ENCODE results near the gene ZNF483.
"Not testable (repeated sequence)": the region's sequence is repeated elsewhere in the genome, so short reads cannot be mapped to it uniquely, and the experiment has no call there.

ZNF483 gene

GRCh38 chr9:111525056-111525977 is at the start of gene ZNF483:
ZNF483 (plus strand) TSS chr9:111525179; CDS start chr9:111527396, 2,217 bp downstream.
- Histone ChIP-seq H3K27me3 (ENCODE audit: insufficient read depth, low read length) (no peaks in the 10 kb centered on the region), H3K4me3 (ENCODE audit: low read length) (peak within 1 kb of the TSS; percentile 83), H3K9ac (ENCODE audit: low read depth, low read length) (peak within 1 kb of the TSS; percentile 87), H3K27ac (ENCODE audit: low read length) (peak within 1 kb of the TSS; percentile 2), H3K9me3 (ENCODE audit: insufficient read depth, low read depth, low read length) (no peaks in the 10 kb centered on the region), H3K4me1 (ENCODE audit: insufficient read depth, low read length) (peaks cover 41% of the 10 kb centered on the region), H3K36me3 (ENCODE audit: insufficient read depth, low read depth, low read length) (peaks cover 23% of the 10 kb centered on the region)

GRCh38 chr9:111475195-111475594 is 49.8 kb upstream of the ZNF483 start:
- Histone ChIP-seq H3K27ac (ENCODE audit: low read length) (no peak overlapping the region), H3K9me3 (ENCODE audit: insufficient read depth, low read depth, low read length) (no peaks in the 10 kb centered on the region), H3K36me3 (ENCODE audit: insufficient read depth, low read depth, low read length) (no peaks in the 10 kb centered on the region), H3K27me3 (ENCODE audit: insufficient read depth, low read length) (no peaks in the 10 kb centered on the region), H3K4me3 (ENCODE audit: low read length) (no peak overlapping the region), H3K4me1 (ENCODE audit: insufficient read depth, low read length) (peaks cover 18% of the 10 kb centered on the region; the same call in 1 of the 2 replicates), H3K9ac (ENCODE audit: low read depth, low read length) (no peak overlapping the region)

- Histone ChIP-seq H3K4me1 (ENCODE audit: insufficient read depth, low read length) (peaks cover 14% of the 10 kb centered on the region; the same call in 1 of the 2 replicates), H3K4me3 (ENCODE audit: low read length) (no peak overlapping the region), H3K36me3 (ENCODE audit: insufficient read depth, low read depth, low read length) (no peaks in the 10 kb centered on the region), H3K9ac (ENCODE audit: low read depth, low read length) (no peak overlapping the region), H3K27me3 (ENCODE audit: insufficient read depth, low read length) (no peaks in the 10 kb centered on the region), H3K27ac (ENCODE audit: low read length) (no peak overlapping the region), H3K9me3 (ENCODE audit: insufficient read depth, low read depth, low read length) (no peaks in the 10 kb centered on the region)
These were observed 47.3 kb upstream of the ZNF483 start for GRCh38 chr9:111477677-111478076.

GRCh38 chr9:111481885-111482636 is 42.9 kb upstream of the ZNF483 start:
- Histone ChIP-seq H3K27me3 (ENCODE audit: insufficient read depth, low read length) (no peaks in the 10 kb centered on the region), H3K27ac (ENCODE audit: low read length) (no peak overlapping the region), H3K4me1 (ENCODE audit: insufficient read depth, low read length) (peaks cover 3% of the 10 kb centered on the region; the same call in 1 of the 2 replicates), H3K4me3 (ENCODE audit: low read length) (peak overlapping the region; percentile 94), H3K9ac (ENCODE audit: low read depth, low read length) (peak overlapping the region; percentile 85), H3K36me3 (ENCODE audit: insufficient read depth, low read depth, low read length) (no peaks in the 10 kb centered on the region), H3K9me3 (ENCODE audit: insufficient read depth, low read depth, low read length) (no peaks in the 10 kb centered on the region)

GRCh38 chr9:111482694-111483438 is 42.1 kb upstream of the ZNF483 start:
- H3K4me3 ChIP-seq (ENCODE audit: low read length), result peak overlapping the region; percentile 94
- H3K9me3 ChIP-seq (ENCODE audit: insufficient read depth, low read depth, low read length), result no peaks in the 10 kb centered on the region
- no peaks in the 10 kb centered on the region for H3K36me3 ChIP-seq (ENCODE audit: insufficient read depth, low read depth, low read length)
- H3K27me3 ChIP-seq (ENCODE audit: insufficient read depth, low read length), result no peaks in the 10 kb centered on the region
- peaks cover 3% of the 10 kb centered on the region; the same call in 1 of the 2 replicates for H3K4me1 ChIP-seq (ENCODE audit: insufficient read depth, low read length)
- peak overlapping the region; percentile 85 for H3K9ac ChIP-seq (ENCODE audit: low read depth, low read length)
- no peak overlapping the region for H3K27ac ChIP-seq (ENCODE audit: low read length)

- Histone ChIP-seq H3K4me3 (ENCODE audit: low read length) (no peak overlapping the region; the same call in 1 of the 2 replicates), H3K36me3 (ENCODE audit: insufficient read depth, low read depth, low read length) (no peaks in the 10 kb centered on the region), H3K9ac (ENCODE audit: low read depth, low read length) (no peak overlapping the region), H3K27me3 (ENCODE audit: insufficient read depth, low read length) (no peaks in the 10 kb centered on the region), H3K4me1 (ENCODE audit: insufficient read depth, low read length) (peaks cover 3% of the 10 kb centered on the region; the same call in 1 of the 2 replicates), H3K9me3 (ENCODE audit: insufficient read depth, low read depth, low read length) (no peaks in the 10 kb centered on the region), H3K27ac (ENCODE audit: low read length) (no peak overlapping the region)
These were observed 41.5 kb upstream of the ZNF483 start for GRCh38 chr9:111483439-111483857.

- Histone ChIP-seq H3K36me3 (ENCODE audit: insufficient read depth, low read depth, low read length) (no peaks in the 10 kb centered on the region), H3K27ac (ENCODE audit: low read length) (peak within 1 kb of the TSS; percentile 9), H3K9ac (ENCODE audit: low read depth, low read length) (peak within 1 kb of the TSS; percentile 70; the same call in 1 of the 2 replicates), H3K4me3 (ENCODE audit: low read length) (peak within 1 kb of the TSS; percentile 94), H3K27me3 (ENCODE audit: insufficient read depth, low read length) (no peaks in the 10 kb centered on the region), H3K9me3 (ENCODE audit: insufficient read depth, low read depth, low read length) (no peaks in the 10 kb centered on the region), H3K4me1 (ENCODE audit: insufficient read depth, low read length) (peaks cover 3% of the 10 kb centered on the region; the same call in 1 of the 2 replicates)
These were observed 41.0 kb upstream of the ZNF483 start, which contains the start of gene ECPAS for GRCh38 chr9:111483858-111484571. ECPAS (minus strand) TSS chr9:111484383; CDS start chr9:111472918, 11,465 bp downstream.

- Histone ChIP-seq H3K9me3 (ENCODE audit: insufficient read depth, low read depth, low read length) (no peaks in the 10 kb centered on the region), H3K27ac (ENCODE audit: low read length) (peak overlapping the region; percentile 9), H3K27me3 (ENCODE audit: insufficient read depth, low read length) (no peaks in the 10 kb centered on the region), H3K9ac (ENCODE audit: low read depth, low read length) (peak overlapping the region; percentile 70; the same call in 1 of the 2 replicates), H3K4me1 (ENCODE audit: insufficient read depth, low read length) (peaks cover 3% of the 10 kb centered on the region; the same call in 1 of the 2 replicates), H3K36me3 (ENCODE audit: insufficient read depth, low read depth, low read length) (no peaks in the 10 kb centered on the region), H3K4me3 (ENCODE audit: low read length) (peak overlapping the region; percentile 75)
These were observed 40.4 kb upstream of the ZNF483 start for GRCh38 chr9:111484572-111484894.

- H3K27ac ChIP-seq (ENCODE audit: low read length); H3K4me1 ChIP-seq (ENCODE audit: insufficient read depth, low read length); H3K9me3 ChIP-seq (ENCODE audit: insufficient read depth, low read depth, low read length); H3K4me3 ChIP-seq (ENCODE audit: low read length); H3K9ac ChIP-seq (ENCODE audit: low read depth, low read length); H3K36me3 ChIP-seq (ENCODE audit: insufficient read depth, low read depth, low read length); H3K27me3 ChIP-seq (ENCODE audit: insufficient read depth, low read length): not testable (repeated sequence)
These were observed 27.8 kb upstream of the ZNF483 start for GRCh38 chr9:111497196-111497595.

- H3K4me3 ChIP-seq (ENCODE audit: low read length), result no peak overlapping the region
- H3K9ac ChIP-seq (ENCODE audit: low read depth, low read length), result no peak overlapping the region
- H3K27ac ChIP-seq (ENCODE audit: low read length), result no peak overlapping the region
- no peaks in the 10 kb centered on the region for H3K36me3 ChIP-seq (ENCODE audit: insufficient read depth, low read depth, low read length)
- no peaks in the 10 kb centered on the region for H3K27me3 ChIP-seq (ENCODE audit: insufficient read depth, low read length)
- no peaks in the 10 kb centered on the region for H3K4me1 ChIP-seq (ENCODE audit: insufficient read depth, low read length)
- H3K9me3 ChIP-seq (ENCODE audit: insufficient read depth, low read depth, low read length), result no peaks in the 10 kb centered on the region
These were observed 23.9 kb upstream of the ZNF483 start for GRCh38 chr9:111501005-111501562.
